ENCODE measurements around the gene ABHD6. TPM values are rescaled to one million over a fixed set of nuclear protein-coding genes. Genes with fewer than 3 reads are reported as not detected.
A peak's percentile ranks its signal among the peaks of the same experiment; 100 is the strongest.

The ABHD6 gene
- total and polyA plus RNA-seq, 2 experiments from 2014 or later: 24.6 to 25.1 TPM

- DNase-seq (ENCODE audit: low spot score): no peak
- H3K4me2 ChIP-seq: no peak overlapping the region
- H3K27ac ChIP-seq: no peak overlapping the region
- H3K36me3 ChIP-seq (replicated peaks; ENCODE audit: insufficient read depth, low read depth): no peaks in the 10 kb centered on the region
- no peaks in the 10 kb centered on the region for H3K9me2 ChIP-seq (replicated peaks; ENCODE audit: insufficient read depth)
- H3K27me3 ChIP-seq: no peaks in the 10 kb centered on the region
- TF ChIP-seq, protein P1, sequence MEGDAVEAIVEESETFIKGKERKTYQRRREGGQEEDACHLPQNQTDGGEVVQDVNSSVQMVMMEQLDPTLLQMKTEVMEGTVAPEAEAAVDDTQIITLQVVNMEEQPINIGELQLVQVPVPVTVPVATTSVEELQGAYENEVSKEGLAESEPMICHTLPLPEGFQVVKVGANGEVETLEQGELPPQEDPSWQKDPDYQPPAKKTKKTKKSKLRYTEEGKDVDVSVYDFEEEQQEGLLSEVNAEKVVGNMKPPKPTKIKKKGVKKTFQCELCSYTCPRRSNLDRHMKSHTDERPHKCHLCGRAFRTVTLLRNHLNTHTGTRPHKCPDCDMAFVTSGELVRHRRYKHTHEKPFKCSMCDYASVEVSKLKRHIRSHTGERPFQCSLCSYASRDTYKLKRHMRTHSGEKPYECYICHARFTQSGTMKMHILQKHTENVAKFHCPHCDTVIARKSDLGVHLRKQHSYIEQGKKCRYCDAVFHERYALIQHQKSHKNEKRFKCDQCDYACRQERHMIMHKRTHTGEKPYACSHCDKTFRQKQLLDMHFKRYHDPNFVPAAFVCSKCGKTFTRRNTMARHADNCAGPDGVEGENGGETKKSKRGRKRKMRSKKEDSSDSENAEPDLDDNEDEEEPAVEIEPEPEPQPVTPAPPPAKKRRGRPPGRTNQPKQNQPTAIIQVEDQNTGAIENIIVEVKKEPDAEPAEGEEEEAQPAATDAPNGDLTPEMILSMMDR (IDR thresholded peaks at IDR 0.05; ENCODE audit: poor library complexity): no peak
- no peak for TF ChIP-seq EZH2 (IDR thresholded peaks at IDR 0.05; ENCODE audit: borderline replicate concordance)
- TF ChIP-seq EZH2phosphoT487 (IDR thresholded peaks at IDR 0.05; ENCODE audit: low read depth, severe bottlenecking, unreplicated experiment): no peak
- no peak overlapping the region for H3K4me3 ChIP-seq
- no peaks in the 10 kb centered on the region for H3K4me1 ChIP-seq (ENCODE audit: insufficient read depth)
- no peaks in the 10 kb centered on the region for H4K20me1 ChIP-seq (ENCODE audit: insufficient read depth, poor library complexity, severe bottlenecking)
- 79% methylated on average over 3 of the region's 3 CpGs for WGBS (ENCODE audit: low lambda C conversion rate, missing lambda C conversion rate)
- H2AFZ ChIP-seq: no peak overlapping the region
- H3K9me3 ChIP-seq (ENCODE audit: low read depth): no peaks in the 10 kb centered on the region
- no peaks in the 10 kb centered on the region for H3K79me2 ChIP-seq
Measured at GRCh38 chr3:58298190-58298589, 60.6 kb downstream of the ABHD6 start.

DNA sequence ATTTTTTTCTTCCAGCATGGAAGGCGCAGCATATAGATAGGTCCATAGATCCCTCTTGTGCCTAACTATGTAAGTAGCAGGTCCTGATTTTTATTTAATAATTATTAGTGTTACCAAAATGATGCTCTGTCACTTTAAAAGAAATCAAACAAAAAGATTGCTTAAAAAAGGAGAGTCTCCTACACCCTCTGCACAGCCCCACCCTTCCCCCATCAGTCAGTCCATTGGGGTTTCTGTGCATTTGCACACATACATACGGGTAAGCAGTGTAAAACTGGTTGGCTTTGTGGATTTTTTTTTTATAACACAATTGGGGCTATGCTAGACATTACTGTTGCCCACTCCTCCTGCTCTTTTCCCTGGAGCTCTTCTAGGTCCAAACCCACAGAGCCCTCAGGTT is 61.5 kb downstream of the ABHD6 start:
- Histone ChIP-seq H3K27me3 (no peaks in the 10 kb centered on the region), H3K4me2 (no peak overlapping the region), H3K9me2 (replicated peaks; ENCODE audit: insufficient read depth) (no peaks in the 10 kb centered on the region), H3K4me3 (no peak overlapping the region), H3K36me3 (replicated peaks; ENCODE audit: insufficient read depth, low read depth) (no peaks in the 10 kb centered on the region), H2AFZ (no peak overlapping the region), H4K20me1 (ENCODE audit: insufficient read depth, poor library complexity, severe bottlenecking) (no peaks in the 10 kb centered on the region), H3K79me2 (no peaks in the 10 kb centered on the region), H3K9me3 (ENCODE audit: low read depth) (no peaks in the 10 kb centered on the region), H3K27ac (no peak overlapping the region), H3K4me1 (ENCODE audit: insufficient read depth) (no peaks in the 10 kb centered on the region)
- no peak for TF ChIP-seq EZH2 (IDR thresholded peaks at IDR 0.05; ENCODE audit: borderline replicate concordance)
- no peak for TF ChIP-seq EZH2phosphoT487 (IDR thresholded peaks at IDR 0.05; ENCODE audit: low read depth, severe bottlenecking, unreplicated experiment)
- TF ChIP-seq, protein P1 (IDR thresholded peaks at IDR 0.05; ENCODE audit: poor library complexity): no peak
- WGBS (ENCODE audit: low lambda C conversion rate, missing lambda C conversion rate): 83% methylated on average over 2 of the region's 2 CpGs
- no peak for DNase-seq (ENCODE audit: low spot score)

DNA sequence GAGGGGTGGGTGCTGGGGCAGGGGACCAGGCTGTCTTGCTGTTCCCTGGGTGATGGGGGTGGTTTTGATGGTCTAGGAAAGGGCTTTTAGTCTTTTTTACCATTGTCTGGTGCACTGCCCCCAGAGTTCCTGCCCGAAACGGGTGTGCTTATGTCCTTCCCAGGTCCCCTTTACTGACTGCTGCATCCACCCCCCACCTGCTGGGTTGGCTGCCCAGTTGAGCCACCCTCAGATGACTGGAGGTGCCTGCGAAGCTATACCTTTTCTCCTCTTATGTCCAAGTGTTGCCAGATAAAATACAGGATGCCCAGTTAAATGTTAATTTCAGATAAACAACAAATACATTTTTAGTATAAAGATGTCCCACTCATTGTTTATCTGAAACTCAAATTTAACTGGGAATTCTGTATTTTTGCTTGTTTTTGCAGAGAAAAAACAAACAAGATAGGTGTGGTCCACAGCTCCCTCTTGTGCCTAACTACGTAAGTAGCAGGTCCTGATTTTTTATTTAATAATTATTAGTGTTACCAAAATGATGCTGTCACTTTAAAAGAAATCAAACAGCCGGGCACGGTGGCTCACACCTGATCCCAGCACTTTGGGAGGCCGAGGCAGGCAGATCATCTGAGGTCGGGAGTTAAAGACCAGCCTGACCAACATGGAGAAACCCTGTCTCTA is 62.4 kb downstream of the ABHD6 start:
- Histone ChIP-seq H3K4me2 (no peak overlapping the region), H3K4me3 (no peak overlapping the region), H2AFZ (no peak overlapping the region), H3K79me2 (no peaks in the 10 kb centered on the region), H3K9me3 (ENCODE audit: low read depth) (no peaks in the 10 kb centered on the region), H3K36me3 (replicated peaks; ENCODE audit: insufficient read depth, low read depth) (no peaks in the 10 kb centered on the region), H3K4me1 (ENCODE audit: insufficient read depth) (no peaks in the 10 kb centered on the region), H3K27me3 (no peaks in the 10 kb centered on the region), H4K20me1 (ENCODE audit: insufficient read depth, poor library complexity, severe bottlenecking) (no peaks in the 10 kb centered on the region), H3K9me2 (replicated peaks; ENCODE audit: insufficient read depth) (no peaks in the 10 kb centered on the region), H3K27ac (no peak overlapping the region)
- TF ChIP-seq EZH2phosphoT487 (IDR thresholded peaks at IDR 0.05; ENCODE audit: low read depth, severe bottlenecking, unreplicated experiment): no peak
- TF ChIP-seq, protein P1 (IDR thresholded peaks at IDR 0.05; ENCODE audit: poor library complexity): peak; percentile 87
- 23% methylated on average over 8 of the region's 8 CpGs for WGBS (ENCODE audit: low lambda C conversion rate, missing lambda C conversion rate)
- DNase-seq (ENCODE audit: low spot score): peak; percentile 59
